Fibroblast of mammary gland (primary cell): ENCODE measurements around the gene SREBF1.

Source experiments
- DNase-seq: peaks from one replicate; pipeline ENCODE4 v3.0.0-alpha.2; 2010; ENCODE audit warnings: low read depth
- H3K4me3 ChIP-seq: 2 replicates; pipeline ENCODE4 v1.5.1; 2011; ENCODE audit warnings: low read depth, mild to moderate bottlenecking, low read length, moderate library complexity; ENCODE audit not compliant: control insufficient read depth
- TF ChIP-seq, protein P1 (sequence below): conservative IDR thresholded peaks from 2 replicates; pipeline ENCODE4 v1.5.1; 2011; ENCODE audit warnings: low read depth, low read length, inconsistent platforms; ENCODE audit not compliant: control insufficient read depth, insufficient read depth

The SREBF1 gene

GRCh38 chr17:17846645-17847044 lies 9.9 kb upstream of the SREBF1 start:
- no peak overlapping the region for H3K4me3 ChIP-seq
- TF ChIP-seq, protein P1, sequence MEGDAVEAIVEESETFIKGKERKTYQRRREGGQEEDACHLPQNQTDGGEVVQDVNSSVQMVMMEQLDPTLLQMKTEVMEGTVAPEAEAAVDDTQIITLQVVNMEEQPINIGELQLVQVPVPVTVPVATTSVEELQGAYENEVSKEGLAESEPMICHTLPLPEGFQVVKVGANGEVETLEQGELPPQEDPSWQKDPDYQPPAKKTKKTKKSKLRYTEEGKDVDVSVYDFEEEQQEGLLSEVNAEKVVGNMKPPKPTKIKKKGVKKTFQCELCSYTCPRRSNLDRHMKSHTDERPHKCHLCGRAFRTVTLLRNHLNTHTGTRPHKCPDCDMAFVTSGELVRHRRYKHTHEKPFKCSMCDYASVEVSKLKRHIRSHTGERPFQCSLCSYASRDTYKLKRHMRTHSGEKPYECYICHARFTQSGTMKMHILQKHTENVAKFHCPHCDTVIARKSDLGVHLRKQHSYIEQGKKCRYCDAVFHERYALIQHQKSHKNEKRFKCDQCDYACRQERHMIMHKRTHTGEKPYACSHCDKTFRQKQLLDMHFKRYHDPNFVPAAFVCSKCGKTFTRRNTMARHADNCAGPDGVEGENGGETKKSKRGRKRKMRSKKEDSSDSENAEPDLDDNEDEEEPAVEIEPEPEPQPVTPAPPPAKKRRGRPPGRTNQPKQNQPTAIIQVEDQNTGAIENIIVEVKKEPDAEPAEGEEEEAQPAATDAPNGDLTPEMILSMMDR, result no peak
- DNase-seq, result no peak

GRCh38 chr17:17846003-17846402 lies 9.2 kb upstream of the SREBF1 start:
- no peak overlapping the region for H3K4me3 ChIP-seq
- DNase-seq, result no peak
- TF ChIP-seq, protein P1, result no peak

DNA sequence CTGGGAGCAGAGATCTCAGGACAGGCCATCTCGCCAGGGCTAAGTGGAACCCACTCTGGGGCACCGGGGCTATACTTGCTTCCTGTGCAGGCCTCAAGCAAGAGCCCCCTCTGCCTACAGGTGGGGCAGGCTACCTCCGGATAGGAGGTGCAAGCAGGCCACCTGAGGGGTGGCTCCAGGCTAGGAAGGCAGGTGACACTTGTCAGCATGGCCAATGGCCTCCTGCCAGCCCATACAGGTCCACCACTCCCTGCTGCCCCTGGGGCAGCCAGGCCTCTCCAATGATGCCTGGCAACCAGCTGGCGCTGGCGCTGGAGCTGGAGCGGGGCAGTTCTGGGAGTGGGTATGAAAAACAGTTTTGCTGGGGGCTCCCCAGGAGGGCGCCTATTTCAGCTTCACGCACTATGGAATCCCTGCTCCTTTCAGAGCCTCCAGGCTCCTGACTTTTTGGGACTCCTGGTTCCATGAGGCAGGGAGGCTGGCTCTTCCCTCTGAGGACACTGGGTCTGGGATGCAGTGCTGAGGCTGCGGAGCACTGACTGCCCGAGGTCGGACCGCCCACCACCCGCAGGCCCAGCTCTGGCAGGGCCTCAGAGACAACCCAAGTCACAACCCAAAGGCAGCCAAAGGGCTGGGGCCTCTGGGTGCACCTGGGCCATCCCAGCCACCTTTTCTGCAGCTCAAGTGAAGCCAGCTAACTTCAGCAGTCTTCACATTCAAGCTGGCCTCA lies 8.4 kb upstream of the SREBF1 start:
- DNase-seq, result no peak
- no peak overlapping the region for H3K4me3 ChIP-seq
- TF ChIP-seq, protein P1, result no peak

DNA sequence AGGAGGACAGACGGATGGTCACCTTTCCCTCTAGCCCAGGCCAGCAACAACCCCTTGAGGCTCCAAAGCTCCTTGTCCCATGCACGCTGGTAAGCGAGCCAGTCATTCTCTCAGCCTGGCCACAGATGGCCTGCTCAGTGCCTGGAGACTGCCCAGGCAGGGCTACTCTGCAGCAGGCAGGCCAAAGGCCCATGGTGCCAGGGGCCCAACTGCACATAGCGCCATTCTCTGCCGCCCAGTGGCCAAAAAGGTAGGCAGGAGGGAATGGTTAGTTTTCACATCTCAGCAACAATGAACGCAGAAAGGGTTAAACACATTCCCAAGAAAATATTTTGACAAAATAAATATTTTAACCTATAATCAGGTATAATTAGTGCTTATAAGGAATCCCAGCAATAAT lies 7.7 kb upstream of the SREBF1 start:
- H3K4me3 ChIP-seq, result no peak overlapping the region
- no peak for DNase-seq
- TF ChIP-seq, protein P1, result no peak

GRCh38 chr17:17844079-17844478 lies 7.3 kb upstream of the SREBF1 start:
- TF ChIP-seq, protein P1, result no peak
- DNase-seq, result no peak
- no peak overlapping the region for H3K4me3 ChIP-seq

DNA sequence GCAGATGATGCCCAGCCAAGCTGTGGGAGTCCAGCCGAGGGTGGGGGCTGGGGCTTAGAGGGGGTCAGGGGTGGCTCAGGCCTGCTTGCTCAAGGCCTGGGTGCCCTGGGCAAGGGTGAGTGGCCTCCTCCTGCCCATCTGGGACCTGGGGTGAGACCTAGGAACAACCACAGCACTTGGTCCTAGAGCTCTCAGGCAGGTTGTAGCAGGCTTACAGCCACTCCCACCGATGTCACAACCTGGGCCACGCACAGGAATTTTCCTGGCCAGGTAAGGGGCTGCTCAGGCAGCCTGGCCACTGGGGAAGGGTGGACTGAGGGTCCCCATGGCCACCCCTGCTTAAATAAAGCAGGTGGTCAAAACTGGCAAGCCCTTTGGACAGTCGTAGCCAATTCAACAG lies 6.3 kb upstream of the SREBF1 start:
- DNase-seq, result no peak
- no peak overlapping the region for H3K4me3 ChIP-seq
- TF ChIP-seq, protein P1, result no peak
